ENCODE data around the gene NME3.

DNA sequence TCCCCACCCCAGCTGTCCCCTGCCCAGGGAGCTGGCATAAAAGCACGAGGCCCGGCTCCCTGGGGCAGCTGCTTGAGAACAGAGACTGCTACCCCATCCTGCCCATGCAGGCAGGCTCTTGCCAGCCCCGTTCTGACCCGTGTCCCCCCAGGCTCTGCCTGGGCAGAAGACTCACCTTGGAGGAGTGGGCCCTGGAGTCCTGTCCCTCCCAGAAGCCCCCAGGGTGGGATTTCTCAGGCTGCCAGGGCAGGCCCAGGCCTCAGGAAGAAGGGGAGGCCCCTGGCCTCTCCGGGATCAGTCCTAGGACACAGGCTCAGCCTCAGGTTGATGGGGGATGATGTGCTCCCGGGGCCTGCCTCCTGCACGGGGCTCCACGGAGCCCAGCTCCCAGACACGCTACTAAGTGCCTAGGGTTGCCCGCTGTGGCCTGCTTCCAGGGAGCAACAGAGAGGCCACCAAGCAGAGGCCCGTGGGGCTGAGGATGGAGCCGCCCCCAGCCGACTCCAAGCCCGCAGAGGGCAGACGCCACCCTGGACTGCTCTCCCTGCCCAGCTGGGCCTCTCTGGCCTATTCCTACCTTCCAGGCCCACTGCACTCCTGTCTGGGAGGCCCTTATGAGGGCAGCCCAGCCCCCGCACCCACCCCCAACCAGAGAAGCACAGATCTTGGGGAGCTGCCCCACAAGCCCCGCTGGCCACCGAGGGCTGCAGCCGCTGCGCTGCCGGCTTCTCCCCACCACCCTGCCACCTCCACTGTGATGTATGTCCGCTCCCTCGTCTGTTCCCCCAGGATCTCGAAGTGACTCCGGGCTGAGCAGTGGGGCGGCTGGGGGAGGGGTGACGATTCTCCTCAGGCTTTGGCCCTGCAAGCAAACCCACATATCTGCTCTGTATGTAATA lies 1.7 kb downstream of the NME3 start:
- TF ChIP-seq, protein P1, sequence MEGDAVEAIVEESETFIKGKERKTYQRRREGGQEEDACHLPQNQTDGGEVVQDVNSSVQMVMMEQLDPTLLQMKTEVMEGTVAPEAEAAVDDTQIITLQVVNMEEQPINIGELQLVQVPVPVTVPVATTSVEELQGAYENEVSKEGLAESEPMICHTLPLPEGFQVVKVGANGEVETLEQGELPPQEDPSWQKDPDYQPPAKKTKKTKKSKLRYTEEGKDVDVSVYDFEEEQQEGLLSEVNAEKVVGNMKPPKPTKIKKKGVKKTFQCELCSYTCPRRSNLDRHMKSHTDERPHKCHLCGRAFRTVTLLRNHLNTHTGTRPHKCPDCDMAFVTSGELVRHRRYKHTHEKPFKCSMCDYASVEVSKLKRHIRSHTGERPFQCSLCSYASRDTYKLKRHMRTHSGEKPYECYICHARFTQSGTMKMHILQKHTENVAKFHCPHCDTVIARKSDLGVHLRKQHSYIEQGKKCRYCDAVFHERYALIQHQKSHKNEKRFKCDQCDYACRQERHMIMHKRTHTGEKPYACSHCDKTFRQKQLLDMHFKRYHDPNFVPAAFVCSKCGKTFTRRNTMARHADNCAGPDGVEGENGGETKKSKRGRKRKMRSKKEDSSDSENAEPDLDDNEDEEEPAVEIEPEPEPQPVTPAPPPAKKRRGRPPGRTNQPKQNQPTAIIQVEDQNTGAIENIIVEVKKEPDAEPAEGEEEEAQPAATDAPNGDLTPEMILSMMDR (IDR thresholded peaks at IDR 0.05): no peak
- no peak for TF ChIP-seq POLR2A (IDR thresholded peaks at IDR 0.05)
